ENCODE data around the gene NKG7. TPM values are rescaled to one million over a fixed set of nuclear protein-coding genes. Genes with fewer than 3 reads are reported as not detected.
A peak's percentile ranks its signal among the peaks of the same experiment; 100 is the strongest.

The NKG7 gene
- total and polyA plus RNA-seq, 2 of the 13 experiments (the other 11 are each of a cell fraction or from before 2014, with no cell fraction given), result 0.40 TPM; not detected in 1

- TF ChIP-seq THRA (CRISPR knock-in tag; IDR thresholded peaks at IDR 0.05; ENCODE audit: borderline replicate concordance), result no peak
- 0 out of 2 replicates have a peak, but pooled peaks have one; percentile 34 for TF ChIP-seq SP2 (CRISPR knock-in tag; IDR thresholded peaks at IDR 0.05)
- no peak for TF ChIP-seq NCOR1 (IDR thresholded peaks at IDR 0.05; ENCODE audit: borderline replicate concordance, low read length)
- no peak for TF ChIP-seq ZNF644 (CRISPR knock-in tag; IDR thresholded peaks at IDR 0.05; ENCODE audit: low read depth)
- no peak for TF ChIP-seq ZNF670 (CRISPR knock-in tag; IDR thresholded peaks at IDR 0.05; ENCODE audit: borderline replicate concordance)
- no peak for TF ChIP-seq ZNF773 (CRISPR knock-in tag; IDR thresholded peaks at IDR 0.05; ENCODE audit: borderline replicate concordance)
- no peak for TF ChIP-seq ZNF782 (CRISPR knock-in tag; IDR thresholded peaks at IDR 0.05; ENCODE audit: borderline replicate concordance)
- peak; percentile 35; the same call in 1 of the 2 replicates for TF ChIP-seq ARID4A (CRISPR knock-in tag; IDR thresholded peaks at IDR 0.05; ENCODE audit: borderline replicate concordance)
- no peak for TF ChIP-seq AHR (CRISPR knock-in tag; IDR thresholded peaks at IDR 0.05)
- TF ChIP-seq KLF13 (CRISPR knock-in tag; IDR thresholded peaks at IDR 0.05), result no peak
- 0 out of 2 replicates have a peak, but pooled peaks have one; percentile 12 for TF ChIP-seq KAT8 (CRISPR knock-in tag; IDR thresholded peaks at IDR 0.05)
- no peak for TF ChIP-seq TFDP2 (CRISPR knock-in tag; IDR thresholded peaks at IDR 0.05)
- TF ChIP-seq FOSL2 (CRISPR knock-in tag; IDR thresholded peaks at IDR 0.05), result peak; percentile 45; the same call in 1 of the 2 replicates
- TF ChIP-seq FOXM1 (CRISPR knock-in tag; IDR thresholded peaks at IDR 0.05), result no peak
- no peak for TF ChIP-seq MTA3 (CRISPR knock-in tag; IDR thresholded peaks at IDR 0.05)
- no peak for TF ChIP-seq ATF5 (CRISPR knock-in tag; IDR thresholded peaks at IDR 0.05; ENCODE audit: low read depth)
- peak; percentile 82 for TF ChIP-seq HNF1B (CRISPR knock-in tag; IDR thresholded peaks at IDR 0.05)
- TF ChIP-seq SMAD1 (CRISPR knock-in tag; IDR thresholded peaks at IDR 0.05; ENCODE audit: borderline replicate concordance, low read depth), result 0 out of 2 replicates have a peak, but pooled peaks have one; percentile 25
- TF ChIP-seq NFE2L2 (IDR thresholded peaks at IDR 0.05; ENCODE audit: low read length), result 0 out of 2 replicates have a peak, but pooled peaks have one; percentile 19
Observed at GRCh38 chr19:51338563-51339312, 33.7 kb downstream of the NKG7 start (continued).

Data from HepG2 (cell line).